NB4 (cell line): ENCODE results near the gene VEPH1.

ENCODE experiments used
- DNase-seq: peaks from one replicate; pipeline ENCODE4 v3.0.0; 2010; ENCODE audit warnings: low read depth
- H3K4me3 ChIP-seq: one replicate; pipeline ENCODE4 v1.5.1; 2011; ENCODE audit warnings: mild to moderate bottlenecking, low read depth, low read length, moderate library complexity
- CTCF ChIP-seq: IDR thresholded peaks from one replicate; pipeline ENCODE4 v1.5.1; 2012; ENCODE audit warnings: low read depth, low read length
- MAX ChIP-seq: IDR thresholded peaks from 2 replicates; pipeline ENCODE4 v1.6.1; 2011; ENCODE audit warnings: low read depth, low read length
- MYC ChIP-seq: IDR thresholded peaks from 2 replicates; pipeline ENCODE4 v1.6.1; 2011; ENCODE audit warnings: low read depth, low read length
- POLR2A ChIP-seq: IDR thresholded peaks from 2 replicates; pipeline ENCODE4 v1.6.1; 2011; ENCODE audit warnings: mild to moderate bottlenecking; ENCODE audit not compliant: insufficient read length; ENCODE audit errors: extremely low read depth

The VEPH1 gene

DNA sequence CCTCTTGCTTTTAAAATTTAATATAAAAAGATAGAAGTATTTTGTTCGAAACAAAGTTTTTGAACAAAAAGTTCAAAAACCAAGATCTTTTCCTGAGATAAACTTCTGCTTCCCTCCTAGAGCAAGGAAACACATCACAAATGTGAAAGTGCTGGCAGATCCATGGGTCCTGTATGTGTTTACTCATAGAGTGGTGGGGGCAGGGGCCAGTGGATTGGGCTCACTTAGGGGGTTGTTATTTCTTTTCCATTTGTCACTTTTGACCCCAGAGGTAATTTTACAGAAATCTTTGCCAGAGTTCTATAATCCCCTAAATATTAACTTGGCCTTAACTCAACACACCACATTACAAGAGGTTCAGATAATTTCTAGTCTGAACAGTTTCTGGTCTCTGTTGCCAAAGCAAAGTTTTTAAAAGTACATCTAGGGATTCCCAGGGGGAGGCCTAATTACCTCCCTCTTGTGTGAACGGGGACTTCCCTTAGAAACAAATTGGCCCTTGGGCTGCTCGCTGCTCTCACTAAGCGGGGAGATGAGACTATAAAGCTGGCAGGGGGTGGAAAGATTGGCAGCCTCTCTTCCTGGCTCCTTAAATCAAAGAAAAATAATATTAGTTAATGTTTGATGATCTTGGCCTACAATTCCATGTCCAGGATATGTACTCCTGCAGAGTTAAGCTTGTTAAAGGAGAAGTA lies 133.3 kb downstream of the VEPH1 start:
- TF ChIP-seq MYC (no peak), MAX (no peak), POLR2A (no peak), CTCF (no peak)
- no peak for DNase-seq
- H3K4me3 ChIP-seq: no peak overlapping the region

GRCh38 chr3:157368171-157368570 lies 135.0 kb downstream of the VEPH1 start:
- TF ChIP-seq MAX (no peak), MYC (no peak), POLR2A (no peak), CTCF (no peak)
- H3K4me3 ChIP-seq: no peak overlapping the region
- DNase-seq: no peak

DNA sequence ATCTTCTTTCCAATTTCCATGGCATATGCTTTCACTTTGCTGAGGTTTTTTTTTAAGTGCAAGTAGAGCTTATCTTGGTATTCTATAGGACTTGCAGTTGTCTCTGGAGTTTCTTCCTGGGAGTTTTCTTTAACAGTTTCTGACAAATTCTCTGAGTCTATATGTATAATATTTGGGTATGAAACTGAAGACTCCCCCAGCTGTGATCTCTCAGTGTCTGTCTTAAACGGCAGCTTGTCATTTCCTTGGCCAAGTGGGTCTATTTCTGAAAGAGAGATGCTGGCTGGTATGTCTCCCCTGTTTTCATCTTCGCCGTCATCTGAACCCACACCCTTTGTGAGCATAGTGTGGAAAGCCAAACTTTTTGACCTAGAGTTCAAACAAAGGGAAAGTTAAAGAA lies 139.8 kb downstream of the VEPH1 start:
- TF ChIP-seq MAX: no peak
- no peak for DNase-seq
- H3K4me3 ChIP-seq: no peak overlapping the region

- no peak for TF ChIP-seq MAX
- TF ChIP-seq MYC: no peak
- TF ChIP-seq POLR2A: no peak
- DNase-seq: no peak
- no peak overlapping the region for H3K4me3 ChIP-seq
Observed at GRCh38 chr3:157362348-157362747, 140.9 kb downstream of the VEPH1 start.

- no peak for TF ChIP-seq POLR2A
- TF ChIP-seq MAX: no peak
- no peak for TF ChIP-seq CTCF
- no peak for TF ChIP-seq MYC
- H3K4me3 ChIP-seq: no peak overlapping the region
- DNase-seq: no peak
Observed at GRCh38 chr3:157360044-157360443, 143.2 kb downstream of the VEPH1 start.

- no peak for DNase-seq
- H3K4me3 ChIP-seq: no peak overlapping the region
- no peak for TF ChIP-seq POLR2A
- TF ChIP-seq MAX: no peak
- TF ChIP-seq CTCF: no peak
- TF ChIP-seq MYC: no peak
Observed at GRCh38 chr3:157356541-157356940, 146.7 kb downstream of the VEPH1 start.

- TF ChIP-seq MYC (no peak), POLR2A (no peak), CTCF (no peak), MAX (no peak)
- no peak for DNase-seq
- no peak overlapping the region for H3K4me3 ChIP-seq
Observed at GRCh38 chr3:157355276-157355675, 147.9 kb downstream of the VEPH1 start.
